ENCODE data around the gene ZBTB20. TPM values are rescaled to one million over a fixed set of nuclear protein-coding genes. Genes with fewer than 3 reads are reported as not detected.

ZBTB20 gene
- total RNA-seq, 1 experiment from 2014 or later: 26.5 TPM

GRCh38 chr3:114344492-114344891, 802.6 kb downstream of the ZBTB20 start:
- no peak for DNase-seq
- no peaks in the 10 kb centered on the region for H3F3A ChIP-seq (ENCODE audit: insufficient read depth, low read depth)
- H3K27me3 ChIP-seq (ENCODE audit: insufficient read depth, low read depth): no peaks in the 10 kb centered on the region
- no peaks in the 10 kb centered on the region for H3K4me1 ChIP-seq (replicated peaks; ENCODE audit: insufficient read depth)
- no peak overlapping the region for H3K4me2 ChIP-seq
- no peaks in the 10 kb centered on the region for H3K79me2 ChIP-seq (ENCODE audit: low read depth)
- no peaks in the 10 kb centered on the region; the same call in 1 of the 2 replicates for H4K20me1 ChIP-seq (ENCODE audit: insufficient read depth)
- POLR2A ChIA-PET (ENCODE audit: unreplicated experiment): no interaction called here
- intact Hi-C loops (cut with micrococcal nuclease; ENCODE audit: unreplicated experiment): no loop called here
- H3K36me3 ChIP-seq (ENCODE audit: low read depth): no peaks in the 10 kb centered on the region
- H2AFZ ChIP-seq: no peak overlapping the region
- TF ChIP-seq, protein P1, sequence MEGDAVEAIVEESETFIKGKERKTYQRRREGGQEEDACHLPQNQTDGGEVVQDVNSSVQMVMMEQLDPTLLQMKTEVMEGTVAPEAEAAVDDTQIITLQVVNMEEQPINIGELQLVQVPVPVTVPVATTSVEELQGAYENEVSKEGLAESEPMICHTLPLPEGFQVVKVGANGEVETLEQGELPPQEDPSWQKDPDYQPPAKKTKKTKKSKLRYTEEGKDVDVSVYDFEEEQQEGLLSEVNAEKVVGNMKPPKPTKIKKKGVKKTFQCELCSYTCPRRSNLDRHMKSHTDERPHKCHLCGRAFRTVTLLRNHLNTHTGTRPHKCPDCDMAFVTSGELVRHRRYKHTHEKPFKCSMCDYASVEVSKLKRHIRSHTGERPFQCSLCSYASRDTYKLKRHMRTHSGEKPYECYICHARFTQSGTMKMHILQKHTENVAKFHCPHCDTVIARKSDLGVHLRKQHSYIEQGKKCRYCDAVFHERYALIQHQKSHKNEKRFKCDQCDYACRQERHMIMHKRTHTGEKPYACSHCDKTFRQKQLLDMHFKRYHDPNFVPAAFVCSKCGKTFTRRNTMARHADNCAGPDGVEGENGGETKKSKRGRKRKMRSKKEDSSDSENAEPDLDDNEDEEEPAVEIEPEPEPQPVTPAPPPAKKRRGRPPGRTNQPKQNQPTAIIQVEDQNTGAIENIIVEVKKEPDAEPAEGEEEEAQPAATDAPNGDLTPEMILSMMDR (conservative IDR thresholded peaks at IDR 0.05): no peak
- TF ChIP-seq EZH2 (IDR thresholded peaks at IDR 0.05; ENCODE audit: low read depth): no peak
- CTCF ChIA-PET: no interaction called here
- no TSS peak for BruUV-seq (replicated peaks)
- H3K9me3 ChIP-seq (ENCODE audit: insufficient read depth, low read depth): no peaks in the 10 kb centered on the region
- no peak overlapping the region for H3K4me3 ChIP-seq
- no peak overlapping the region for H3K27ac ChIP-seq
- no peaks in the 10 kb centered on the region for H3K9me2 ChIP-seq (ENCODE audit: insufficient read depth)

- no TSS peak for BruUV-seq (replicated peaks)
- CTCF ChIA-PET: no interaction called here
- Histone ChIP-seq H3F3A (ENCODE audit: insufficient read depth, low read depth) (no peaks in the 10 kb centered on the region), H3K4me1 (replicated peaks; ENCODE audit: insufficient read depth) (no peaks in the 10 kb centered on the region), H3K27ac (no peak overlapping the region), H4K20me1 (ENCODE audit: insufficient read depth) (no peaks in the 10 kb centered on the region), H2AFZ (no peak overlapping the region), H3K27me3 (ENCODE audit: insufficient read depth, low read depth) (no peaks in the 10 kb centered on the region), H3K9me3 (ENCODE audit: insufficient read depth, low read depth) (no peaks in the 10 kb centered on the region), H3K36me3 (ENCODE audit: low read depth) (no peaks in the 10 kb centered on the region; the same call in 1 of the 2 replicates), H3K9me2 (ENCODE audit: insufficient read depth) (no peaks in the 10 kb centered on the region), H3K79me2 (ENCODE audit: low read depth) (no peaks in the 10 kb centered on the region), H3K4me2 (no peak overlapping the region), H3K4me3 (no peak overlapping the region)
- DNase-seq: no peak
- POLR2A ChIA-PET (ENCODE audit: unreplicated experiment): no interaction called here
- TF ChIP-seq EZH2 (IDR thresholded peaks at IDR 0.05; ENCODE audit: low read depth): no peak
- TF ChIP-seq, protein P1 (conservative IDR thresholded peaks at IDR 0.05): no peak
- intact Hi-C loops (cut with micrococcal nuclease; ENCODE audit: unreplicated experiment): no loop called here
Observed at GRCh38 chr3:114338651-114339357, 808.3 kb downstream of the ZBTB20 start.

- Histone ChIP-seq H3K4me1 (replicated peaks; ENCODE audit: insufficient read depth) (no peaks in the 10 kb centered on the region), H3K9me3 (ENCODE audit: insufficient read depth, low read depth) (no peaks in the 10 kb centered on the region), H3K4me3 (no peak overlapping the region), H3K4me2 (no peak overlapping the region), H3F3A (ENCODE audit: insufficient read depth, low read depth) (no peaks in the 10 kb centered on the region), H3K36me3 (ENCODE audit: low read depth) (no peaks in the 10 kb centered on the region; the same call in 1 of the 2 replicates), H3K27ac (no peak overlapping the region), H2AFZ (no peak overlapping the region), H3K27me3 (ENCODE audit: insufficient read depth, low read depth) (no peaks in the 10 kb centered on the region), H3K79me2 (ENCODE audit: low read depth) (no peaks in the 10 kb centered on the region), H4K20me1 (ENCODE audit: insufficient read depth) (no peaks in the 10 kb centered on the region), H3K9me2 (ENCODE audit: insufficient read depth) (no peaks in the 10 kb centered on the region)
- TF ChIP-seq, protein P1 (conservative IDR thresholded peaks at IDR 0.05): no peak
- TF ChIP-seq EZH2 (IDR thresholded peaks at IDR 0.05; ENCODE audit: low read depth): no peak
- BruUV-seq (replicated peaks): no TSS peak
- POLR2A ChIA-PET (ENCODE audit: unreplicated experiment): no interaction called here
- DNase-seq: no peak
- intact Hi-C loops (cut with micrococcal nuclease; ENCODE audit: unreplicated experiment): no loop called here
- CTCF ChIA-PET: interaction anchor here (0.7 to 1.0 kb wide), 2 partner anchors 17 to 691 kb away, joined by 3 to 6 read pairs; no protein-coding TSS in a partner anchor
Observed at GRCh38 chr3:114336857-114337256, 810.2 kb downstream of the ZBTB20 start.

Data from PC-9 (cell line).